ENCODE results near the gene YWHAQ.

The YWHAQ gene

DNA sequence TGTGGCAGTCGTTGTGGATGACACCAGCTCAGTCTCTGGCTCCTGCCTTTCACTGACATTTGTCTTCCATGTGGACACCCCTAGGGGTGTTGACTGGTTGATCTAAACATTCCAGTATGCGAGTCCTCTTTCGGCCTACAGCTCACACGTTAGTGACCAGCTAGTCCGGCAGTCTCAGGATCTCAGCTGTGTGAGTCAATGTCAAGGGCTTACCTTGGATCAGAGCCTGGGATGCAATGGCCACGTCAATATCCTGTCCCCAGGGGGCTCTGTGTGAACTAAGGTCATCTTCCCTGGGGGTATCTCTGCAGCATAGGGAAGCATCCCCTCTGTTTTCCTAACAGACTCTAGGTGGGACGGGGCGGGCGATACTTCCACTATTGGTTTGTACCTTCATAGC lies 35.1 kb upstream of the YWHAQ start:
- H3K36me3 ChIP-seq, result no peaks in the 10 kb centered on the region
- no peaks in the 10 kb centered on the region for H3K27me3 ChIP-seq (ENCODE audit: insufficient read depth, low read depth, severe bottlenecking)
- no peak overlapping the region for H3K27ac ChIP-seq
- DNase-seq, result no peak
- H3K9me3 ChIP-seq (ENCODE audit: severe bottlenecking), result no peaks in the 10 kb centered on the region
- TF ChIP-seq, protein P1, sequence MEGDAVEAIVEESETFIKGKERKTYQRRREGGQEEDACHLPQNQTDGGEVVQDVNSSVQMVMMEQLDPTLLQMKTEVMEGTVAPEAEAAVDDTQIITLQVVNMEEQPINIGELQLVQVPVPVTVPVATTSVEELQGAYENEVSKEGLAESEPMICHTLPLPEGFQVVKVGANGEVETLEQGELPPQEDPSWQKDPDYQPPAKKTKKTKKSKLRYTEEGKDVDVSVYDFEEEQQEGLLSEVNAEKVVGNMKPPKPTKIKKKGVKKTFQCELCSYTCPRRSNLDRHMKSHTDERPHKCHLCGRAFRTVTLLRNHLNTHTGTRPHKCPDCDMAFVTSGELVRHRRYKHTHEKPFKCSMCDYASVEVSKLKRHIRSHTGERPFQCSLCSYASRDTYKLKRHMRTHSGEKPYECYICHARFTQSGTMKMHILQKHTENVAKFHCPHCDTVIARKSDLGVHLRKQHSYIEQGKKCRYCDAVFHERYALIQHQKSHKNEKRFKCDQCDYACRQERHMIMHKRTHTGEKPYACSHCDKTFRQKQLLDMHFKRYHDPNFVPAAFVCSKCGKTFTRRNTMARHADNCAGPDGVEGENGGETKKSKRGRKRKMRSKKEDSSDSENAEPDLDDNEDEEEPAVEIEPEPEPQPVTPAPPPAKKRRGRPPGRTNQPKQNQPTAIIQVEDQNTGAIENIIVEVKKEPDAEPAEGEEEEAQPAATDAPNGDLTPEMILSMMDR (IDR thresholded peaks at IDR 0.05; ENCODE audit: low read depth, low read length), result no peak
- no peak overlapping the region for H3K4me3 ChIP-seq (ENCODE audit: low read depth, low read length)

DNA sequence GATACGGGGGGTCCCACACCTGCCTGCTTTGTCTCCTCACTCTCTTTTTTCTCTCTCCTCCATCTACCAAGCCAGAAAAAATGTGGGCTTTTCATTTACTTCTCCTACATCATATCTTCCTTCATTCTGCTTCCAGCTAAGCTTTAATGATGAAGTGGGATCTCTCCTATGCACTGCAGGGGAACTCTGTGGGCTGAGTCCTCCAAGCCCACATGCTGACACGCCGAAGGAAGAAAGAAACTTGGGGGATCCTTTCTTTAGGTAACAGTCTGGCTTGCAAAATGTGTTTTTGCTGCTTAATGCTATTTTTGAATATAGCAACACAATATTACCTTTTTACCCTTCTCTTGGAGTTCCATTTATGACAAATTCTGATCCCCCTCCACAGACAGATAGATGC lies 33.6 kb upstream of the YWHAQ start:
- Histone ChIP-seq H3K4me3 (ENCODE audit: low read depth, low read length) (no peak overlapping the region), H3K27ac (no peak overlapping the region), H3K9me3 (ENCODE audit: severe bottlenecking) (no peaks in the 10 kb centered on the region), H3K36me3 (no peaks in the 10 kb centered on the region), H3K27me3 (ENCODE audit: insufficient read depth, low read depth, severe bottlenecking) (no peaks in the 10 kb centered on the region)
- TF ChIP-seq, protein P1 (IDR thresholded peaks at IDR 0.05; ENCODE audit: low read depth, low read length), result no peak
- DNase-seq, result no peak

DNA sequence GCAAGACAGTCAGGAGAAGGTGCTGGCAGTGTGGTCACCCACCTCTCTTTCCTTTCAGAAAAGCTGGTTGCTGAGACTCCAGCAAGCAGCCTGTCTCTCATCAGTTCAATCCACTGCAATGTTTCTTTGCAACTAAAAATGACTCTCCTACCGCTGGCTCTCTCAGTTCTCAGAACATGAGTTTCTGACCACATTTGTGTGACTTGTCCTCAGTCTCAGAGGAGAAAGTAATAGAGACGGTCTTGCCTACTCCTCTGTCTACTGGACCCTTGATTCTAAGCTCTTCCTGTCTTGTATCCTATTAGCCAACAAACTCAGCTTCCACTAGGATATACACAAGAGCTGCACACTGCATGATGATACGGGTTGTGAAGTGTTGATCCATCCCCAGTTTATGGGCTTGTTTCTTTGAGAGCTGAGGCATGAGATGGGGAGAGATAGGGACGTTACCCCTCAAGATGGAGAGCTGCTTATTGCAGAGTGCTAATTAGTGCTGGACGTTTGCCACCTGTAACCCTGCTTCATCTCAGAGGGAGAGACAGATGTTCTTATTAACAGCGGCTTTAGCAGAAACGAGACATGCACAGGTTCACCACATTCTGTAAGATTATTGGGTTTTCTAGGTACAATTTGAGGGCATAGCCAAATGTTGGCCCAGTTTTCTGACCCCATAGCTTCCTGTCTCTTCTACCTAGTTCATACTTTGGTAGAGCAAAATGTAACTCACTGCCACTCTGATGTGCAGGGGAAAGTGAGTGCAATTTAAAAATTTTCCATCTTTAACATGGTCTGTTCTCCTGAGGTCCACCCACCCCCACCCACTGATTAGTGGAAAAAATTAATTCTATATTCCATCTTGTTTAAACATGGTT lies 32.4 kb upstream of the YWHAQ start:
- no peak for DNase-seq
- no peaks in the 10 kb centered on the region for H3K36me3 ChIP-seq
- no peaks in the 10 kb centered on the region for H3K27me3 ChIP-seq (ENCODE audit: insufficient read depth, low read depth, severe bottlenecking)
- TF ChIP-seq, protein P1 (IDR thresholded peaks at IDR 0.05; ENCODE audit: low read depth, low read length), result no peak
- H3K9me3 ChIP-seq (ENCODE audit: severe bottlenecking), result no peaks in the 10 kb centered on the region
- no peak overlapping the region for H3K27ac ChIP-seq
- no peak overlapping the region for H3K4me3 ChIP-seq (ENCODE audit: low read depth, low read length)

DNA sequence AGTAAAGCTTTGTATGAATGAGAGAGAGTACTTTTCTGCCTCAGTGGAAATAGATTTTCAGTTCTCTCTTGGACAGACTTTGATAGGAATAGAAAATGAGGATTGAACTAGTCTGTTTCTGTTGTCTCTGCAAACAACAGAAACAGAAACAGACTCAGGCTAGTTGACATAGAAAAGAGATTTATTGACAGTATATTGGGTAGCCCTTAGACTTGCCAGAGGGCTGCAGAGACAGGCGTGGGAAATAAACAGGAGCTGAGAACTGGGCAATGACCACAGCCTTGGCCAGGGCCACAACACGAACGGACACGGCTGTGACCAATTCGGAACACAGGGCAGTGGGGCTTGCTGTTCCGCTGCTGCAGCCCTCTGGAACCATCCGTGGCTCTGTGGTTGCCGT lies 30.5 kb upstream of the YWHAQ start:
- H3K27me3 ChIP-seq (ENCODE audit: insufficient read depth, low read depth, severe bottlenecking), result no peaks in the 10 kb centered on the region
- H3K4me3 ChIP-seq (ENCODE audit: low read depth, low read length), result no peak overlapping the region
- no peak overlapping the region for H3K27ac ChIP-seq
- TF ChIP-seq, protein P1 (IDR thresholded peaks at IDR 0.05; ENCODE audit: low read depth, low read length), result no peak
- DNase-seq, result no peak
- H3K36me3 ChIP-seq, result no peaks in the 10 kb centered on the region
- no peaks in the 10 kb centered on the region for H3K9me3 ChIP-seq (ENCODE audit: severe bottlenecking)

DNA sequence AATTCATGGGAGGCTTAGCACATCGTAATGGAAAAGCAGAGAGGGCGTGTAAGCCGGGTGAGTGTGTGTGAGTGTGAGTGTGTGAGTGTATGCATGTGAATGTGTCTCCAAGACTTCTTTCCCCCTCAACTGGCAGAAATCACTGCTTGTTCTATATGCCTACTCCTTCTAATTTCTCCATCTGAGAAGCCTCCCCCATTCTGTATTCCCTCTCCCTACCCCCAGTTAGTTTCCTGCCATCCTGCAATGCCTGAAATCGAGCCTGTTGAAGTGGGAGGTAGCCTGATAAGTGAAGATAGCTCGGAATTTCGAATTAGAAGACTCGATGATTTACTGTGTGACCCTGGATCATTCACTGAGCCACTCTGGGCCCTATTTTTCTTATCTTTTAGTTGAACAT lies 30.0 kb upstream of the YWHAQ start:
- TF ChIP-seq, protein P1 (IDR thresholded peaks at IDR 0.05; ENCODE audit: low read depth, low read length), result no peak
- H3K27me3 ChIP-seq (ENCODE audit: insufficient read depth, low read depth, severe bottlenecking), result no peaks in the 10 kb centered on the region
- H3K27ac ChIP-seq, result no peak overlapping the region
- no peaks in the 10 kb centered on the region for H3K36me3 ChIP-seq
- DNase-seq, result no peak
- H3K9me3 ChIP-seq (ENCODE audit: severe bottlenecking), result no peaks in the 10 kb centered on the region
- no peak overlapping the region for H3K4me3 ChIP-seq (ENCODE audit: low read depth, low read length)

DNA sequence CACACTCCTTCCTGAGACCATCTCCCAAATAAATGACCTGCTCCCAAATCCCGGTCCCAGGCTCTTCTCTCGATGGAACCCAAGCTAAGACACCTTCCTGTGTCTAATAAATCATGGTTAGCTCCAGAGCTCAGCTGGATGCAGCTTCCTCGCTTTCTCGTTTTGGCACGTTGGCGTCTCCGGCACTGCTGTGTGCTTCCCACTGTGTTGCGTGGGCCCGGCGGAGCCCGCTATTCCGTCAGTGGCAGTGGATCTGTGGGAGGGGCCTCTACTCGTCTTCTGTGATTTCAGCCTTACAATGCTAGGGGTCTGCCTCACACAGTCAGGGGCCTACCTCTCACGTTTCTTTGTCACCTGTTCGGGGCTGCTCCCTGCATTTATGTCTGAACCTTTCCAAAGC lies 29.4 kb upstream of the YWHAQ start:
- TF ChIP-seq, protein P1 (IDR thresholded peaks at IDR 0.05; ENCODE audit: low read depth, low read length), result no peak

More for the DNA sequence above, 29.4 kb upstream of the YWHAQ start:
- no peak for DNase-seq
- Histone ChIP-seq H3K27ac (no peak overlapping the region), H3K4me3 (ENCODE audit: low read depth, low read length) (no peak overlapping the region), H3K36me3 (no peaks in the 10 kb centered on the region), H3K9me3 (ENCODE audit: severe bottlenecking) (no peaks in the 10 kb centered on the region), H3K27me3 (ENCODE audit: insufficient read depth, low read depth, severe bottlenecking) (no peaks in the 10 kb centered on the region)

All from WERI-Rb-1 (cell line).